GM23338 (cell line): Measurements from ENCODE around the gene PPP1R36. TPM values are rescaled to one million over a fixed set of nuclear protein-coding genes. Genes with fewer than 3 reads are reported as not detected.

ENCODE experiments used
- ATAC-seq: fragments of 200-7000 bp; cut with Tn5 transposase; 3 replicates; pipeline ENCODE4 v1.9.1; 2020
- DNase-seq: peaks from one replicate; pipeline ENCODE4 v3.0.0-alpha.2; 2015; ENCODE audit warnings: low spot score
- H2AFZ ChIP-seq: fragments of 200-600 bp; sonication (generic); 2 replicates; pipeline ENCODE4 v1.8.0; 2016; ENCODE audit warnings: antibody characterized with exemption, mild to moderate bottlenecking, moderate library complexity
- H3F3A ChIP-seq: fragments of 200-600 bp; sonication (generic); replicated peaks from 2 replicates; pipeline ENCODE4 v1.8.0; 2017; ENCODE audit warnings: antibody characterized with exemption, mixed run types, low read depth
- H3K27ac ChIP-seq: fragments of 200-600 bp; sonication (generic); 2 replicates; pipeline ENCODE4 v1.6.1; 2016; ENCODE audit warnings: low read depth
- H3K27me3 ChIP-seq: fragments of 200-600 bp; sonication (generic); 2 replicates; pipeline ENCODE4 v1.8.0; 2016; ENCODE audit warnings: mild to moderate bottlenecking, mixed run types, moderate library complexity; ENCODE audit not compliant: insufficient read depth
- H3K36me3 ChIP-seq: fragments of 200-600 bp; sonication (generic); 2 replicates; pipeline ENCODE4 v1.8.0; 2016; ENCODE audit warnings: mild to moderate bottlenecking; ENCODE audit not compliant: insufficient read depth
- H3K4me1 ChIP-seq: fragments of 200-600 bp; sonication (generic); 2 replicates; pipeline ENCODE4 v1.8.0; 2016; ENCODE audit warnings: mild to moderate bottlenecking, moderate library complexity; ENCODE audit not compliant: insufficient read depth
- H3K4me2 ChIP-seq: fragments of 200-600 bp; sonication (generic); 2 replicates; pipeline ENCODE4 v1.7.1; 2017; ENCODE audit warnings: mixed run types
- H3K4me3 ChIP-seq: fragments of 200-600 bp; sonication (generic); 2 replicates; pipeline ENCODE4 v1.6.1; 2016; ENCODE audit warnings: mixed run types
- H3K79me2 ChIP-seq: fragments of 200-600 bp; sonication (generic); replicated peaks from 2 replicates; pipeline ENCODE4 v1.8.0; 2017; ENCODE audit warnings: mild to moderate bottlenecking; ENCODE audit not compliant: insufficient read depth
- H3K9me2 ChIP-seq: fragments of 200-600 bp; sonication (generic); 2 replicates; pipeline ENCODE4 v1.8.0; 2017; ENCODE audit not compliant: insufficient read depth
- H4K20me1 ChIP-seq: fragments of 200-600 bp; sonication (generic); replicated peaks from 2 replicates; pipeline ENCODE4 v1.8.0; 2017; ENCODE audit warnings: mild to moderate bottlenecking; ENCODE audit not compliant: insufficient read depth
- H3K27ac Mint-ChIP-seq: 2 replicates; pipeline ENCODE4 v1.8.0; 2020; ENCODE audit warnings: inconsistent platforms, mild to moderate bottlenecking, moderate library complexity, mixed read lengths
- H3K27me3 Mint-ChIP-seq: 3 replicates; pipeline ENCODE4 v1.8.0; 2022; ENCODE audit warnings: low read depth, mild to moderate bottlenecking, moderate library complexity, mixed read lengths, inconsistent platforms; ENCODE audit not compliant: insufficient read depth, poor library complexity
- H3K36me3 Mint-ChIP-seq: 3 replicates; pipeline ENCODE4 v1.8.0; 2021; ENCODE audit warnings: low read depth, mild to moderate bottlenecking, inconsistent platforms, moderate library complexity, mixed read lengths
- H3K4me1 Mint-ChIP-seq: 3 replicates; pipeline ENCODE4 v1.8.0; 2020; ENCODE audit warnings: mild to moderate bottlenecking, inconsistent platforms, mixed read lengths
- H3K4me3 Mint-ChIP-seq: 3 replicates; pipeline ENCODE4 v1.8.0; 2021; ENCODE audit warnings: moderate library complexity, mild to moderate bottlenecking, inconsistent platforms, mixed read lengths
- H3K9me3 Mint-ChIP-seq: 3 replicates; pipeline ENCODE4 v1.8.0; 2020; ENCODE audit warnings: moderate library complexity, mild to moderate bottlenecking, inconsistent platforms, mixed read lengths
- CREB1 ChIP-seq: fragments of 250-450 bp; sonication (Bioruptor Pico); IDR thresholded peaks from 2 replicates; pipeline ENCODE4 v1.5.0; 2020; ENCODE audit warnings: low read depth, mild to moderate bottlenecking, moderate library complexity
- CTCF ChIP-seq, 2 experiments: fragments of 200-600 bp in 1 of 2; sonication (generic) in 1 of 2; conservative IDR thresholded peaks; 2 replicates each; pipeline versions ENCODE4 v1.5.1 to v1.6.1; 2016 to 2017; ENCODE audit warnings: antibody characterized with exemption in 2 of 2, low read depth in 2 of 2, mild to moderate bottlenecking in 2 of 2, moderate library complexity in 1 of 2
- ETS1 ChIP-seq: IDR thresholded peaks from 2 replicates; pipeline ENCODE4 v1.6.1; 2016; ENCODE audit warnings: antibody characterized with exemption
- EZH2 ChIP-seq: fragments of 200-600 bp; sonication (generic); IDR thresholded peaks from one replicate; pipeline ENCODE4 v1.8.0; 2017; ENCODE audit warnings: antibody characterized with exemption, mild to moderate bottlenecking, low read depth; ENCODE audit not compliant: unreplicated experiment
- POLR2AphosphoS5 ChIP-seq: IDR thresholded peaks from 2 replicates; pipeline ENCODE4 v1.6.1; 2016; ENCODE audit warnings: antibody characterized with exemption, low read depth
- ZNF331 ChIP-seq: fragments of 250-450 bp; sonication (Bioruptor Pico); IDR thresholded peaks from 2 replicates; pipeline ENCODE4 v1.5.0; 2020; ENCODE audit warnings: low read depth, mild to moderate bottlenecking, moderate library complexity
- ZNF462 ChIP-seq: fragments of 250-450 bp; sonication (Bioruptor Pico); IDR thresholded peaks from 2 replicates; pipeline ENCODE4 v1.5.0; 2020; ENCODE audit warnings: mild to moderate bottlenecking, moderate library complexity
- polyA plus RNA-seq: library from polyadenylated mRNA; unstranded; fragments of >200 nt; fragmentation: Nextera tagmentation; extraction: Ambion mirVana; gene quantifications from 2 replicates; pipeline ENCODE4 v1.2.1, GENCODE V29; 2016
- total RNA-seq: library from RNA; depleted of rRNA; stranded (reverse); fragments of >200 nt; shearing (Covaris generic); gene quantifications from 2 replicates; pipeline ENCODE4 v1.2.3, GENCODE V29; 2014

The PPP1R36 gene
- total and polyA plus RNA-seq, 2 experiments from 2014 or later, result 0.42 to 1.4 TPM

GRCh38 chr14:64581363-64581762 lies 31.6 kb downstream of the PPP1R36 start:
- Histone ChIP-seq H3K27me3 (no peaks in the 10 kb centered on the region), H3K4me1 (peaks cover 17% of the 10 kb centered on the region), H3K4me3 (no peak overlapping the region), H4K20me1 (no peaks in the 10 kb centered on the region), H3K4me2 (peak overlapping the region; percentile 29; the same call in 1 of the 2 replicates), H3K9me2 (no peaks in the 10 kb centered on the region), H2AFZ (peak overlapping the region; percentile 72; the same call in 1 of the 2 replicates), H3K79me2 (no peaks in the 10 kb centered on the region), H3K36me3 (no peaks in the 10 kb centered on the region), H3F3A (no peaks in the 10 kb centered on the region), H3K27ac (no peak overlapping the region)
- H3K27me3 Mint-ChIP-seq, result peaks cover 2% of the 10 kb centered on the region
- H3K4me1 Mint-ChIP-seq, result peaks cover 27% of the 10 kb centered on the region
- DNase-seq (no peak), ATAC-seq (no peak; the same call in 1 of the 3 replicates)
- H3K4me3 Mint-ChIP-seq, result no peak overlapping the region
- H3K36me3 Mint-ChIP-seq, result no peaks in the 10 kb centered on the region
- TF ChIP-seq CREB1 (CRISPR knock-in tag) (no peak), CTCF (conservative IDR thresholded peaks at IDR 0.05; ENCODE audit: low read depth in 2 of 2) (no peak), ETS1 (no peak), POLR2AphosphoS5 (no peak), ZNF462 (no peak), ZNF331 (CRISPR knock-in tag) (no peak), EZH2 (no peak)
- H3K9me3 Mint-ChIP-seq, result no peaks in the 10 kb centered on the region
- peak overlapping the region; percentile 5; the same call in 1 of the 2 replicates for H3K27ac Mint-ChIP-seq
